ENCODE results near the gene DNAJC11.
"Not testable (repeated sequence)": the region's sequence is repeated elsewhere in the genome, so short reads cannot be mapped to it uniquely, and the experiment has no call there.

The DNAJC11 gene

DNA sequence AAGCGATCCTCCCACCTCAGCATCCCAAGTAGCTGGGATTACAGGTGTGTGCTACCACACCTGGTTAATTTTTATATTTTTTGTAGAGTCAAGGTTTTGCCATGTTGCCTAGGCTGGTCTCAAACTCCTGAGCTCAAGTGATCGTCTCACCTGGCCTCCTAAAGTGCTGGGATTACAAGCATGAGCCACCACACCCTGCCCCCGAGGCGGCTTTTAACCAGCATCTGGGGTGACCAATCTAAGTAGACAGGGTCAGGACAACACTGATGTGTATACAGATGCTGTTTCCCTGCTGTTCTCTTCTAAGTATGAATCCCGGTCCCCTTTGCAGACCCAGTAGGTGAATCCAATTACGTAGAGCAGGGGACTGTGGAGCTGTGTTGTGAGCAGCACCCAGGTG lies 53.1 kb downstream of the DNAJC11 start:
- DNase-seq: no peak

DNA sequence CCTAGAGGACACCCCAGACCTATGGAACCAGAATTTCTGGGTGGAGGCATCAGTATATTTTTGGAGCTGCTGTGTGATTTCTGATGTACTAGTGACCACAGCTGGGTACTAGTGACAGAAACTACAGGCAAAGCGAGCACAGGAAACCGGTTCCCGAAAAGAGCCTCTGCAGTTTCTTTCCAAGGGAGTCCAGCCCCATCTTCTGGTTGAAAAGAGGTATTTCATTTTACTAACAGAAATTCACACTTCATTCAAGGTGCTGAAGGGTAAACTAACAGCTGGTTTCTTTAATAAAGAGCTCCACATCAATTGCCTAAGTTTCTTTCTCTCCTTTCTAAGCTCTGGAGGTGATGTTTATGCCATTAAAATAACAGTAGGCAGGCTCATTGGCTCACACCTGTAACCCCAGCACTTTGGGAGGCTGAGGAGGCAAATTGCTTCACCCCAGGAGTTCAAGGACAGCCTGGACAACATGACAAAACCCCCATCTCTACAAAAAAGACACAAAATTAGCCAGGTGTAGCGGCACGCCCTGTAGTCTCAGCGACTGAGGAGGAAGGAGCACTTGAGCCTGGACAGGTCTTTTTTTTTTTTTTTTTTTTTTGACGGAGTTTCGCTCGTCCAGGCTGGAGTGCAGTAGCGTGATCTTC lies 55.0 kb downstream of the DNAJC11 start:
- peak; percentile 45 for DNase-seq

DNA sequence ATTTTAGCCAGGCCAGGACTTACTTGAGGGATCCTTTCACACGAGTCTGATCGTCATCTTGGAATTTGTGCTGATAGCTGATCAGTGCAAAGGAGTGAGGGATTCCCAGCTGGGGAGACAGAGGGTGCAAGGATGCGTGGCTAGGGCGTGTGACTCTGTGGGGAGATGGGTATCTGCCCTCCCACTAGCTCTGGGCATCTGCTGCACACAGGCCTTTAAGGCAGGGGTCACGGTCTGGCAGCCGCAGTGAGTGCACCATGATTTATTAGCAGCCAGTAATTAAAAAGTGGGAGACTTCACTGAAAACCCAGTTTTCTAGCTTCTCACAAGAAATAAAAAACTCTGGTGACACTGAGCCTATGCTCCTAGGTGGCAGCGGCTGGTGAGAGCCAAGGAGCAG lies 56.6 kb downstream of the DNAJC11 start:
- DNase-seq: no peak

DNA sequence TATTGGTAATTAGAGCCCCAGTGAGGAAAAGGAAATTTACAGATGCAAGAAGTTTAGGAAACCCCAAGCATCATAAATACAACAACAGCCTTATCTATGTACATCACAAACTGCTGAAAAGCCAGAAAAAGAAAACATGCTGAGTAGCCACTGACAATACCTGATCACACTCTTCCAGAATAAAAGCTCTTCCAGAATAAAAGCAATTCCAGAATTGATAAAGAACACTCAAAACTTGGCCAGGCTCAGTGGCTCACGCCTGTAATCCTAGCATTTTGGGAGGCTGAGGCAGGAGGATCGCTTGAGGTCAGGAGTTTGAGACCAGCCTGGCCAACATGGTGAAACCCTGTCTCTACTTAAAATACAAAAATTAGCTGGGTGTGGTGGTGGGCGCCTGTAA lies 60.7 kb downstream of the DNAJC11 start:
- DNase-seq: not testable (repeated sequence)

DNA sequence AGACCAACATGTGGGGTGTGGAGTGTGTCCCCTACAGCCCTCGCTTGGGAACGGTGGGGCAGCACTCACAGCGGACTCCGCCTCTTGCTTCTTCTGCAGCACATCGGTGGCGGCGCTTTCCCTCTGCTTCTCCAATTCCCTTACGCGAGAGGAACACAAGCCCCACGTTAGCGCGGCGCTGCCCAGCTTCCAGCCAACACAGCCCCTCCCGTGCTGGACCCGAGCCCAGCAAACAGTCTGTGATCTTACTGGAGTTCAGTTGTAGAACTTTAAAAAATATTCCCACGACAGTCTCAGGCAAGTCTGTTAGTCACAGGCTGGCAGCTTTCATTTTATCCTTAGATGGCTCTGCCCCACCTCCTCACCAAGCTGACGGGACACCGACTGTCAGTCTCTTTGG lies 63.4 kb downstream of the DNAJC11 start:
- no peak for DNase-seq

DNA sequence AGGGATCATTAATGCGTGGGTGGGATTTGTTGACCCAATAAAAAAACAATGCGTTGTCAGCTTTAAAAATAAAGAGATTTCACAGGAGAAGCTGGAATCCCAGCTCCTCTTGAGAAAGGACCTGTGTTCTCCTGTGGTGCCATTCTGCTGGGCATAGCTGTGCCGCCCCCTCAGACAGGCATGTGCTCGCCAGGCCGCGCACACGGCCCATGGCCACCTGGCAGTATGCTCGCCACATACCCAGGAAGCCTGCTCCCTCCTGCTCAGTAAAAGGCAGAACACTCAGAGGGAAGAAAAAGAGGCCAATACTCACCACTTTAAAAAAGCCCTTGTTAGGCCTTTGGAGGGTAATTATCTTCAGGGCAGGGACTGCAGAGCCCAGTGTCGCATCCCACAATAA lies 63.8 kb downstream of the DNAJC11 start:
- no peak for DNase-seq

DNA sequence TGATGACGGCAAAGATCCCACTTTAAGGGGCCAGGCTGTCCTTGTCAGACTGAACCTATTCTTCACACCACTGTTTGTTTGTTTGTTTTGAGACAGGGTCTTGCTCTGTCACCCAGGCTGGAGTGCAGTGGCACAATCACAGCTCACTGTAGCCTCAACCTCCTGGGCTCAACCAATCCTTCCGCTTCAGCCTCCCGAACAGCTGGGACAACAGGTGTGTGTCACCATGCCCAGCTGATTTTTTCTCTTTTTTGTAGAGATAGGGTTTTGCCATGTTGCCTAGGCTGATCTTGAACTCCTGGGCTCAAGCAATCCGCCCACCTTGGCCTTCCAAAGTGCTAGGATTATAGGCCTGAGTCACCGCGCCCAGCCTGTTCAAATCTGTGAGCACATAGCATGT lies 64.8 kb downstream of the DNAJC11 start:
- DNase-seq: not testable (repeated sequence)

DNA sequence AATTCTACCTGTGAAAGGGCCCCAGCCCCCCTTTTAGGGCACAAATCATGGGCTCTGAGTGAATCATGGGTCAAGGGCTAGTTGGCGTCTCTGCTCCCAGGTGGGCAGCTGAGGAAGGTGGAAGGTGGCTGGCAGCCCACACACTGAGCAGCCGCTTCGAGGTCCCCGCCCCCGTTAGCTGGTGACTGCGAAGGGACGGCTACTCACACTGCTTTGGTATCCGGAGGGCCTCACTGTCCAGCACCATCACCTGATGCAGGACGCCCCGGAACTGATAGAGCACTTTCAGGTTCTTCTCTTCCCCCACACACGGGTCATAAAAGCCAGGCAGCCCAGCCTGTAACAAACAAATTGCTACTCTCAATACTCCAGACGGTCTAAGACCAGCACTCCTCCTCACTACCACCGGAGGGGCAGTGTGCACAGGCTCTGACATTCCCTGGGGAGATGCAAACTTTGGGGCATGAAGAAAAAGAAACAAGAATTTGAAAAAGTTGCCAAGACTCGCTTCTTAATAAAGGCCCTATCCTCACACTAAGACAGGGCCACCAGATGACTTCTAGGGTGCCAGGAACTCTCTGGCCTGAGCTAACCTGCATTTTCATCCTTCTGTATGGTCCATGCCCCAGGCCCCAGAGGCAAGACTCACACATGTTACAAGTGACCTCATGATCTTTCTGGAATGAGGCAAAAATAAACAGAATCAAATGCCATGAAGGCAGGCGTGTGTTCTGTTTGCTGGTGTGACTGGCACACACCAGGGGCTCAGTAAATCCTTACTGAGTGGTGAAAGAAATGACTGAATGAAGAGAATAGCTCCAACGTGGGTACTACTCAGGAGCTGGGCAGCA lies 65.5 kb downstream of the DNAJC11 start:
- DNase-seq: no peak

DNA sequence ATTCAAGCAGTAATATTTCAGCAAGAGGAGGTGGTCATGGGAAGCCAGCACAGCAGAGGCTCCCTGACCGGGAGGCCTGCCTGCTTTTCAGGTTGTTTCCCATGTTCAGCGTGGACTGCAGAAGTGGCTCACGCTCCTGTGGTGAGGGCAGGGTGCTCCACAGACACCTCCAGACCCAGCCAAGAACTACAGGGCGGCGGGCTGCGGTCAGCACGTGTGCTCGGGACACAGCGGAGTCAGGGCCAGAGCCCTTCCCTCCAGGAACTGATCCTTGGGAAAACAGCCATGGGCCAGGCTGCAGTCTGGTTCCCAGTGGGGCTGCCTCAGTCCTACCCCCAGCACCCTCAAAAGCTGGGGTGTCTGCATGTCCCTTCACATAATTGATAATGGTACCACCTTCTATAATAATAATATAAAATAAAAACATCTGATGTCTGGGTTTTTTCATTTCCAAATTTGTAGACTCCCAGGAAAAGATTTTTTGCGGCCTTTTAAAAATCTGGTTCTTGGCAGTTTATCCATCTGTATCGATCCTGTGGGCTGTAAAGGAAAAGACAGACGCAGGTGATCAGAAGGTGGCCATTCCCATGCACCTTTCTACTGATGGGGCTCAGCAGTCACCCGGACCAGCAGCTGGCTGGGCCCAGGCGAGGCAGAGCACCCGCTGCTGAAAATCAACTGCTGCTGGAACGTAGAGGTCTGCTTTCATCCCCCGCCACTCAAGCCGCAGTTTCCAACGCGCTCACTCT lies 66.3 kb downstream of the DNAJC11 start:
- no peak for DNase-seq

DNA sequence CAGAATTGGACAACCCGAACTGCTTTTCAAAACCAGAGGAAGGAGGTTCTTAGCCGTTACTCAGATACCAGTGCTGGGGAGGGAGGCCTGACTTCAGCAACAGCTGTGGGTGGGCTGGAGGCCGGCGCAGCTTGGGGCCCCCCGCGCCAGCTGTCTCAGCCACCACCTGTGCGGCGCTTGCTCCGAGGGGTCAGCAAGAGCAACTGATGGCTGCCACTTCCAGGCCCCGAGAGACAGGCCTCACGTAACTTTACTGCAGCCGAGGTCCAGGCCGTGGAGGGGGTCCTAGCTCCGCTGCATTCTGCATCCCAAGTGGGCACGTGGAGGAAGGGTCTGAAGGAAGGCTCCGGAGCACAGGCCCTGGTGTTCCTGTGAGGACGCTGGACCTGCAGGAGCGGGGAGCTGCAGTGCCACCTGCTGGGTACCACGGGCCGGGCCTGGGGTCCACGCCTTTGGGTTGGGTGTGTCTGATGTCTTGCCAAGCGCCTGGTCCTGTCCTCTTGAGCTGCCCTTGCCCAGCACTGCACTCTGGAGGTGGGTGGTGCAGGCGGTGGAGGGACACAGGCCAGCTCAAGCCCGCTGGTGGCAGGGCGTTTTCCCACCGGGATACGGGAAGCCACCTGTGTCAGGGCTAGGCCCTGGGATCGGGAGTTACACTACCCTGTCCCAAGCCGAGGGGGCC lies 67.1 kb downstream of the DNAJC11 start:
- DNase-seq: peak; percentile 20

DNA sequence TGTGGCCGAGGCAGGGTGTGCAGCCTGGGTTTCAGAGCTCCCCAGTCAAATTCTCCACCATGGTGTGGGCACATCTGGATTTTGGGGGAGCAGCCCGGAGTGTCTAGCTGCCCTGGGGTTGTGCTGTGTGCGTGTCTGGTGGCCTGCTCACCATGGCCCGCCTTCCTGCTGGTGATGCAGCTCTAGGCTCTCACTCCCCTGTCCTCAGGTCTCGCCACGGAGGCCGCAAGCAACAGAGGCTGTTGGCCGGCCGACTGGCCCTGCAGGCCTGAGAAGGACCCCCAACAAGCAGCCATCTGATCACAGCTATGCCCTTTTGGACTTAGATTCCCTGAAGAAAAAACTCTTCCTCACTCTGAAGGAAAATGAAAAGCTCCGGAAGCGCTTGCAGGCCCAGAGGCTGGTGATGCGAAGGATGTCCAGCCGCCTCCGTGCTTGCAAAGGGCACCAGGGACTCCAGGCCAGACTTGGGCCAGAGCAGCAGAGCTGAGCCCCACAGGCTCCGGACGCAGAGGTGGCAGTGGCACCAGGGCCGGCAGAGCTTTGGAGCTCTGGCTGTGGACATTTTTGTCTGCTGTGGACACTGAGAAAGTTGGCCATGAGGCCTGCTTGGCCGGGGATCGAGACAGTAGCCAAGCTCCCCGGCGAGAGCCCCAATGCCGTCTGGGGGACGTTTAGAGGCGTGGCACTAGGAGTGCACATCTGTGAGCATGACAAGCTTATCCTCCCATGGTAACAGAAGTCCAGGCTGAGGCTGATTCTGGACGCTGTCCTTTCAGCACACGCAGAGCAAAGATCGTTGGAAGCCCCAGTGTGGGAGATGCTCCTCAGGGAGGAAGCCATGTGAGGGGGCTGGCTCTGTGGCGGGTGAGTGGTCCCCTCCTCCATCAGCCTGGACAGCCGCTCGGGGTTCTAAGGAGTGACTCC lies 68.8 kb downstream of the DNAJC11 start:
- no peak for DNase-seq

DNA sequence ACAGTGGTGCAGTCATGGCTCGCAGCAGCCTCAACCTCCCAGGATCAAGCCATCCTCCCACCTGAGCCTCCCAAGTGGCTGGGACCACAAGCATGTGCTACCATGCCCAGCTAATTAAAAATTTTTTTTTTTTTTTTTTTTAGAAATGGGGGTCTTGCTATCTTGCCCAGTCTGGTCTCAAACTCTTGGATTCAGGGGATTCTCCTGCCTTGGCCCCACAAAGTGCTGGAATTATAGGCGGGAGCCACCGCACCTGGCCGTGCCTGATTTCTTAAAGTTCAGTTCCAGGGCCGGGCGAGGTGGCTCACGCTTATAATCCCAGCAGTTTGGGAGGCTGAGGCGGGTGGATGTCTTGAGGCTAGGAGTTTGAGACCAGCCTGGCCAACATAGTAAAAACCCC lies 70.6 kb downstream of the DNAJC11 start:
- no peak for DNase-seq

DNA sequence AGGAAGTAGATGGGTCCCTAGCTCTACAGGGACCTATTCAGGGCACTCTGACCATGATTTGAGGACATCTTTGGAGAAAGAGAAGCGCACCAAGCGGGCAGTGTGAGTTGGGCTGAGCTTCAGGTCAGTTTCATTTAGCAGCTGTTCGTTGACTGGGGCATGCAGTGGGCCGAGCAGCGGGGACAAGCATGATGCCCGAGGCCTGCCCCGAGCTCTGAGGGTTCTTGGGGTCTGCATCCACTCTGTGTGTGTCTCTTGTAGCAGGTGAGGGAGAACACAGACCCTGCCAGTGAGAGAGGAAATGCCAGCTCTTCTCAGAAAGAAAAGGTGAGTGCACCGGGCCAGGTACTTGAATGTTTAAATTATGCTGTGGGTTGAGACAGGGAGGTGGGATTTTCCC lies 71.6 kb downstream of the DNAJC11 start:
- no peak for DNase-seq

DNA sequence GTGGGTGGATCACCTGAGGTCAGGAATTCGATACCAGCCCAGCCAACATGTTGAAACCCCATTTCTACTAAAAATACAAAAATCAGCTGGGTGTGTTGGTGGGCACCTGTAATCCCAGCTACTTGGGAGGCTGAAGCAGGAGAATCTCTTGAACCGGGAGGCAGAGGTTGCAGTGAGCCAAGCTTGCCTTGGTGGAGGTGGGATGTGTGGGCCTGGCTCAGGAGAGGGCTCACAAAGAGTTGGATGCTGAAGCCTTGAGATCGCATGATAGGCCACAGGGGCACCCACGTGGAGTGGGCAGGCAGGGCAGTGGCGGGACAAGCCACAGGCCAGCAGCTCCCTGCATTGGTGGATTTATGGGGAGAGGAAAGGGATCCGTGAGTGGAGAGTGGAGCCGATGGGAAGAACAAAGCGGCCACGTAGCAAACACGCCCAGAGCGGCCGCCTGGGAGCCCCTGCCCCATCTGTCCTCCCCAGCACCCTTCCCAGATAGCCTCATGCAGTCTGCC lies 72.6 kb downstream of the DNAJC11 start:
- no peak for DNase-seq

DNA sequence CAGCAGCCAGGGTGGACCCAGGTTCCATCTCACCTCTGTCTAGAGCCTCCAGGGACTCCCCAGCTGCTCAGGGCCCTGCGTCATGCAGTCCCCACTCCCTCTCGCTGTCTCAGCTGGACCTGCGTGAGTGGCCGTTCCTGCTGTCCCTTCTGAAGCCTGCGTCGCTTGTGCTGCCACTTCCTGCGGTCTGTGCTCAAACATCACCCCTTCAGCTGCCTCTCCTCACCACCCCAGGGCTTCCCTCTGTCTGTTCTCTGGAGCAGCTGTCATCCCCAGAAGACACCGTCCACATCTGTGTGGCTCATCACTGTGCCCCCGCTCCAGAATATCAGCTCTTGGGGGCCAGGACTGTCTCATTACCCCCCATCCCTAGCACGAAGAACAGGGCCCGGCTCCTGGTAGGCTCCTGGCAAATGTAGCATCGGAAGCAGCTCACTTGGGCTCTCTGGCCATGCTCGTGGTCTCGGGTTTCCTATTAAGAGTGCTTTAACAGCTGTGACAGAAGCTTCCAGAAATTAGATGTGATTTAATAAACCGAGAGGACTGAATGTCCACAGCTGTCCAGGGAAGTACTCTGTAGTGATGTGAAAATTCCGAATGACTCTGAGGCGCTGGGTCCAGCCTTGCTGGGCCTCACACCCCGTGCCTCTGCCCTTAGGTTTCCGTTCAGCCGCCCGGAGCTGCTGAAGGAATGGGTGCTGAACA lies 73.6 kb downstream of the DNAJC11 start:
- DNase-seq: no peak

DNA sequence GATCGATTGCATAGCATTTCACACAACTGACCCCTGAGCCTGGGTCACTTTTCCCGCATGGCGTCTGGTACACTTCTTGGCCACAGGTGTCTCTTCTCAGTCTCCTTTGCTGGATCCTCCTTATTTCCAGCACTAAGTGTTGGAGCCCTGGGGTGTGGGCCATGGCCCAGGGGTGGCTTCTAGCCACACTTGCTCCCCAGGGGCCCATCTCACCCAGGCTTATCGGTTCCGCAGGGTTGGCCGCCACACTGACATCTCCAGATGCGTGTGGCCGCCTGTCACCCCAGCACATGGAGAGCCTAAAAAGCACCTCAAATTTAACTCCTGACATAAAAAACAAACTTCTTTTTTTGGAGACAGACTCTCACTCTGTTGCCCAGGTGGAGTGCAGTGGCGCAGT lies 74.6 kb downstream of the DNAJC11 start:
- DNase-seq: no peak

DNA sequence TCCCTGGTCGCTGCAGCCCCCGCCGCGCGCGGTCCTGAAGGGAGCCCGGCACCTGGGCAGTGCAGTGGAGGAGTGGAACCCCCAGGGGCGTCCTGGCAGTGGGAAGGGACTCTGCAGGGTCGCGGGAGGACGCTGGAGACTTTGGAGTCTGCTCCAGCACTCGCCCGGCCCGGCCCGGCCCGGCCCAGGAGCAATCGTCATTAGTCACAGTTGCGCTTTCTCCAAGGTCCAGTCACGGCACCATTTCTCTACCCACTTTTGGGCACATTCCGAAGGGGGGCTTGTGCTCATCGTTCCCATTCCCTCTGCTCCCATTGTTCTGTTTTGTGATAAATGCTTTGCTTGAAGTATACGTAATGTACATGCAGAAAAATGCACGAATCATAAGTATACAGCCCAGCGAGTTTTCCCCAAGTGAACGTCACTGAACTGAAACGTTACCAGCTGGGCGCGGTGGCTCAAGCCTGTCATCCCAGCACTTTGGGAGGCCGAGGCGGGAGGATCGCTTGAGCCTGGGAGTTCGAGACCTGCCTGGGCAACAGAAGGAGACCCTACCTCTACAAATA lies 75.9 kb downstream of the DNAJC11 start:
- peak; percentile 45 for DNase-seq

DNA sequence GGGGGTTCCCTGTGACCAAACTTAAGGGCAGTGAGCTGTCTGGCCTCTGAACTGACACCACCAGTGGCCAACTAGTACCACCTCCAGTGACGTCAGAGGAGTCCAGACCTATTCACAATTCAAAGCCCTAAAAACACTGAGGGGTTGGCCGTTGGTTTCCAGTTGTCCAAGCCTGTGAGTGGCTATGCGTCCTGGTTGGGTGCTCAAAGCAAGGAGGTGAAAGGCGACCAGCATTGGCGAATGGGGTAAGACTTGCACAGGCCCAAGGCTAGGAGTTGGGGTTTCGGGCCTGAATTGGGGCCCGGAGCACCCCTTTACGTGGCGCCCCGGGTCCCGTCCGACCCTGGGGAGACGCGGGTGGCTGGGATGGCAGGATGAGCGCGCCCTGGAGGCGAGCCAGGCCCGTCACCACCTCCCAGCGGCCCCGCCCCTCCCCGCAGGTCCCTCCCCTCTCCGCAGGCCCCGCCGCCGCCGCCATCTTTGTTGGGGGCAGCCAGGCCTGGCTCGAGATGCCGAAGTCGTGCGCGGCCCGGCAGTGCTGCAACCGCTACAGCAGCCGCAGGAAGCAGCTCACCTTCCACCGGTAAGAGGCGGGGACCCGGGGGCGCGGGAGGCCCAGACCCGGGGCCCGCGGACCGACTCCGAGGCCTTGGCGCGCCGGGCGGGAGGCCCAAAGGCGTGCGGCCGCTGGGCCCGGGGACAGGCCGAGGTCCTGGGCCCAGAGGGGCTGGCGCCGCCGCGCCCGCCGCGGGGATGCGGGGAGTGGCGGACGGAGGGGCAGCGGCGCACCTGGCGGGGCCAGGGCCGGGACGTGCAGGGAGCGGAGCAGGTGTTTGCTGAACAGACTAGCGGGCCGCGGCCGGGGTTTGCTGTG lies 76.7 kb downstream of the DNAJC11 start, which contains the start of gene THAP3:
Gene THAP3 (plus strand): TSS at position 159 of the 874 bp plus-strand sequence. CDS start 351 bp downstream, at position 510.
- peak; percentile 92 for DNase-seq

DNA sequence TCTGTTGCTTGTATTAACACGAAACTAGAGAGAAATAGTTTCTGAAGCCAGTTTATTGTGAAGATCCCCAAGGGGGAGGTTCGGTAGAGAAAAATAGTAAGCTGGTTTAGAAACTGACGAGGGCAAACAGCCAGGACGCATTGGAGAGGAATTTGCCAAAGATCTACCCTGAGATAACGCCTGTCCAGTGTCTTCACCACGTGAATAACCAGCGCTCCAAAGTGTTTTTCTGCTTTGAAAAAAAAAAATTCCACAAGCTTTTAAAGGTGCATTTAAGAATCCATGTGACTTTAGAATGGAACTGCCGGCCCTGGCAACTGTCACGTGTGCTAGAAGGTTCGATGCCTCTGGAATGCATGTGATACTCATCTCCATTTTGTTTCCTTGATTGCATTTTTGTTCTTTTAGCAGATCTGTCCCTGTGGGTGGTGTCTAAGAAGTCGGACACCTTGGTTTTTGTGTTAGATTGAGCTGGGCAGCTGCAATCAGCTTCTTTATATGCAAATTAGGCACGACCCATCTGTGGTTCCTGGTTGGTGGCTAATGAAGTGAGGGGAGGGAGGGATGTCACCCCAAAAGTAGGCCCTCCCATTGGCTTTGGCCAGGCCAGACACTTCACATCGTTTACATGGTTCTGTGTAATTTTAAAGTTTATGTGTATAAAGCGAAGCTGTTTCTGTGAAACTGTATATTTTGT lies 78.2 kb downstream of the DNAJC11 start:
- DNase-seq: no peak
